Epithelial cell of umbilical artery (primary cell): ENCODE measurements around the gene TMEM11. TPM values are rescaled to one million over a fixed set of nuclear protein-coding genes. Genes with fewer than 3 reads are reported as not detected.

Source experiments
- total RNA-seq: library from RNA; depleted of rRNA; stranded (reverse); fragments of >200 nt; gene quantifications from 2 replicates; pipeline ENCODE4 v1.2.3, GENCODE V29; 2014

Gene TMEM11, protein sequence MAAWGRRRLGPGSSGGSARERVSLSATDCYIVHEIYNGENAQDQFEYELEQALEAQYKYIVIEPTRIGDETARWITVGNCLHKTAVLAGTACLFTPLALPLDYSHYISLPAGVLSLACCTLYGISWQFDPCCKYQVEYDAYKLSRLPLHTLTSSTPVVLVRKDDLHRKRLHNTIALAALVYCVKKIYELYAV
- 17.2 and 24.4 TPM in 2 replicates for total RNA-seq

DNA sequence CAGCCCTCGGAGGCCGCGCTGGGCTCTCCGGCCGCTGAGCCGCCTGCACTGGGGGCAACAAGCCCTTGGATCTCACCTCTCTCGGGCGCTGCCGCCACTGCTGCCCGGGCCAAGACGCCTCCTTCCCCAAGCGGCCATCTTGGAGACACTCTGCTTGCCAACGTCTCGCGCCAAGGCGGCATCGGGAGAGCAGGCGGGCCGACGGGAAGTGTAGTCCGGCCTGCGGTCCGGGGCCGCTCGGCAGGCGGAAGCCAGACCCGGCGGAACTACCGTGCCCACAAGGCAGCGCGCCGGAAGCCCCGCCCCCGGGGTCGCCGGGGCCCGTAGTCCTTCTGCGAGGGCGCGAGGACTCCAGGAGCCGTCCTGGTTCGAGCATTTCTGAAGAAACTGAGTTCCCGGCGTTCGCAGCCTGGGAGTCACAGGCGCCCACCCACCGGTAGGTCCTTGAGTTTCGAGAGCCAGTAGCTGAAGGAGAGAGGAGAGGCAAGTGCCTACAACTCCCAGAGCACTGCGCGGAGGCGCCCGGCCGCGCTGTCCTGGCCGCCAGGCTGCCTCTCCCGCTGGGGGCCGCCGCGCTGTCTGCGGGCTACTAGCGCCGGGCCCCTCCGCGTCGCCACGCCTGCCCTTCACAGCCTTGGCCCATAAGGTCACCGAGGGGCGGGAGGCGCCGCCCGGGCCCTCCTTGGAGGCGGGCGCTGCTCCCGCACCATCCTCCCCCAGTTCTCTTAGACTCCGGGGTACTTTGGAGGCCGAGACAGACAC is at the start of gene TMEM11:
TSS of gene TMEM11 (minus strand) at position 147 of the 762 bp plus-strand sequence. CDS start at position 138, 9 bp downstream.

DNA sequence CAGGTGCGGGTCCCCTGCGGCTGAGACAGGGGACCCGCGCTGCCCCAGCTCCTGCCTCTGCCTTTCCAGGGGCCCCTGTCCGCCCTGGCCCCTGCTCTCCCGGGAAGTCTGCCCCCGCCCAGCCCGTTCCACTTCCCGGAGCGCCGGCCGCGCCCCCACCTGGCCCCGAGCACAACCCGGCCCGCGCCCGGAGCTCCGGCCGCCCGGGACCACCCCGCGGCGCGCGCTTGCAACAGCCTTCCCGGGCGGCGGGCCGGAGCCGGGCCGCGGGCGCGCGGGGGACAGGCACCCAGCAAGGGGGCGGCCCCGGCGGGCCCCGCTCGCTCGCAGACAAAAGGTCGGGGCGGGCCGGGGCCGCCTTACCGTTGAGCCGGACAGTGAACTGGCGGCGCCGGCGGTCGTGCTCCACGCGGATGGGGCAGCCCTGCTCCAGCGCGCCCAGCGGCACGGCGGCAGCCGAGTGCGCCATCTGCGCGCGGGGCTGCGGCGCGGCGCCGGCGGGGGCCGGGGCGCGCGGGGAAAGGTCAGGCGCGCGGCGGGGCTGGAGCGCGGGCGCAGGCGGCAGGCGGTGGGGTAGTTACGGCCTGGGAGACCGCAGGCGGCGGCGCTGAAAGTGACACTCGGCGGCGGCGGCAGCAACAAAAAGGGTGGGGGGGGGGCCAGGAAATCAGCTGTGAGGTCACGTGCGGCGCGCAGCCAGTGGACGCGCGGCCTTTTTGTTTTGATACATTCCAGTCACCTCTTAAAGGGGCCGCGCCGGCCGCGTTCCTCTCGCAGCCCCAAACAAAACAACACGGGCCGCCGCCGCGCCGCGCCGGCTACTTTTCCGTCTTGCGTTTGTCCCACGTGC is 39.1 kb upstream of the TMEM11 start, which contains the start of gene NATD1:
TSS of gene NATD1 (minus strand) at position 615 of the 850 bp plus-strand sequence. CDS start at position 469, 146 bp downstream.

Other genes with a start within 250 kb of the TMEM11 start
- 226 and 241 TPM in 2 replicates for gene USP22, start 171.2 kb downstream of the TMEM11 start, total RNA-seq
- gene DHRS7B, start 87.2 kb downstream of the TMEM11 start, total RNA-seq = 14.0 and 26.1 TPM in 2 replicates
- 0.97 and 1.1 TPM in 2 replicates for gene NATD1, start 39.2 kb upstream of the TMEM11 start, total RNA-seq
- gene MAP2K3, start 70.5 kb upstream of the TMEM11 start, total RNA-seq = 9.7 and 11.0 TPM in 2 replicates
- 0.61 and 0.65 TPM in 2 replicates for gene KCNJ12, start 162.2 kb upstream of the TMEM11 start, total RNA-seq